Upper lobe of left lung (tissue), 6 donors: Measurements from ENCODE around the gene ST6GALNAC3. TPM values are rescaled to one million over a fixed set of nuclear protein-coding genes. Genes with fewer than 3 reads are reported as not detected.

ENCODE experiments used
- ATAC-seq, 2 donors: fragments of 200-7000 bp; cut with Tn5 transposase; one replicate each; pipeline ENCODE4 v1.9.1; 2022; ENCODE audit warnings: mild to moderate bottlenecking in 2 of 2, moderate library complexity in 2 of 2; ENCODE audit not compliant: low FRiP score in 2 of 2
- DNase-seq, 2 donors: peaks; one replicate each; pipeline ENCODE4 v3.0.0-alpha.2; 2019 to 2020
- H3K27ac ChIP-seq, 4 donors: fragments of 200-600 bp; sonication (generic); one replicate each; pipeline ENCODE4 v1.5.1; 2016 to 2019
- H3K27me3 ChIP-seq, 4 donors: fragments of 200-600 bp; sonication (generic); one replicate each; pipeline ENCODE4 v1.5.1; 2017 to 2019
- H3K36me3 ChIP-seq, 4 donors: fragments of 200-600 bp; sonication (generic); one replicate each; pipeline ENCODE4 v1.5.1; 2016 to 2019
- H3K4me1 ChIP-seq, 4 donors: fragments of 200-600 bp; sonication (generic); one replicate each; pipeline ENCODE4 v1.5.1; 2018 to 2019
- H3K4me3 ChIP-seq, 4 donors: fragments of 200-600 bp; sonication (generic); one replicate each; pipeline ENCODE4 v1.5.1; 2017 to 2019; ENCODE audit warnings: mild to moderate bottlenecking in 2 of 4, moderate library complexity in 1 of 4
- H3K9me3 ChIP-seq, 4 donors: fragments of 200-600 bp; sonication (generic); one replicate each; pipeline ENCODE4 v1.5.1; 2018 to 2019
- CTCF ChIP-seq, 6 experiments: fragments of 450-650 bp in 4 of 6; fragments of 200-600 bp in 2 of 6; sonication (generic) in 2 of 6; IDR thresholded peaks; one replicate each; pipeline ENCODE4 v1.5.1; 2016 to 2019; ENCODE audit warnings: antibody characterized with exemption in 6 of 6
- EP300 ChIP-seq, 4 donors: sonication (generic); formaldehyde crosslinking; IDR thresholded peaks; one replicate each; pipeline ENCODE4 v1.5.1; 2017; ENCODE audit warnings: antibody characterized with exemption in 4 of 4, control low read depth in 2 of 4
- POLR2A ChIP-seq, 4 donors: fragments of 450-650 bp; IDR thresholded peaks; one replicate each; pipeline ENCODE4 v1.5.1; 2016 to 2017; ENCODE audit warnings: antibody characterized with exemption in 4 of 4, mild to moderate bottlenecking in 2 of 4
- POLR2AphosphoS5 ChIP-seq, 2 donors: sonication (generic); formaldehyde crosslinking; IDR thresholded peaks; one replicate each; pipeline ENCODE4 v1.5.1; 2017; ENCODE audit warnings: antibody characterized with exemption in 2 of 2
- WGBS, 2 donors: methylation state at CpG; one replicate each; pipeline ENCODE4 v1.1.5; 2017 to 2018; 5-methylcytosine and 5-hydroxymethylcytosine counted together
- total RNA-seq, 6 donors: library from RNA; depleted of rRNA in 4 of 6; stranded (reverse); fragments of >200 nt in 4 of 6; gene quantifications; one replicate each; pipeline versions ENCODE4 v1.1.0 to v1.2.1, GENCODE V29; 2016 to 2021
- donor health status: DM: no; HTN: no; CAD: no; lungs with moderate emphysema.
- donor health status: DM: no; HTN: yes; CAD: no; lungs with severe emphysema.

The ST6GALNAC3 gene
- total RNA-seq, 6 donors from 2014 or later: 5.8 to 13.1 (median 11.3) TPM

GRCh38 chr1:76581712-76582111, 507.2 kb downstream of the ST6GALNAC3 start:
- DNase-seq: no peak
- no peak overlapping the region for H3K4me3 ChIP-seq
- no peaks in the 10 kb centered on the region for H3K4me1 ChIP-seq
- no peaks in the 10 kb centered on the region for H3K27me3 ChIP-seq
- H3K9me3 ChIP-seq: no peaks in the 10 kb centered on the region
- TF ChIP-seq POLR2A (IDR thresholded peaks at IDR 0.05) (no peak), EP300 (IDR thresholded peaks at IDR 0.05) (no peak), CTCF (IDR thresholded peaks at IDR 0.05) (no peak), POLR2AphosphoS5 (IDR thresholded peaks at IDR 0.05) (no peak)
- WGBS, 2 donors: 91 to 92% methylated on average over 2 of the region's 2 CpGs
- no peak overlapping the region for H3K27ac ChIP-seq
- no peak for ATAC-seq
- no peaks in the 10 kb centered on the region for H3K36me3 ChIP-seq

GRCh38 chr1:76583235-76583868, 508.8 kb downstream of the ST6GALNAC3 start:
- no peak for ATAC-seq
- no peaks in the 10 kb centered on the region for H3K9me3 ChIP-seq
- no peak for TF ChIP-seq POLR2AphosphoS5 (IDR thresholded peaks at IDR 0.05)
- no peak for TF ChIP-seq EP300 (IDR thresholded peaks at IDR 0.05)
- no peak for TF ChIP-seq CTCF (IDR thresholded peaks at IDR 0.05)
- TF ChIP-seq POLR2A (IDR thresholded peaks at IDR 0.05): no peak
- H3K27ac ChIP-seq: no peak overlapping the region
- no peaks in the 10 kb centered on the region for H3K36me3 ChIP-seq
- no peaks in the 10 kb centered on the region for H3K27me3 ChIP-seq
- 87 to 89% methylated on average over 3 of the region's 3 CpGs for WGBS, 2 donors
- H3K4me1 ChIP-seq: no peaks in the 10 kb centered on the region
- H3K4me3 ChIP-seq: no peak overlapping the region
- no peak for DNase-seq

- Histone ChIP-seq H3K36me3 (no peaks in the 10 kb centered on the region), H3K4me3 (no peak overlapping the region), H3K9me3 (no peaks in the 10 kb centered on the region), H3K27ac (no peak overlapping the region), H3K4me1 (no peaks in the 10 kb centered on the region), H3K27me3 (no peaks in the 10 kb centered on the region)
- TF ChIP-seq POLR2A (IDR thresholded peaks at IDR 0.05): no peak
- DNase-seq: no peak
- 95% methylated on average over 1 of the region's 1 CpG for WGBS, 2 donors
- no peak for ATAC-seq
Measured at GRCh38 chr1:76583875-76584477, 509.4 kb downstream of the ST6GALNAC3 start.

GRCh38 chr1:76585980-76586674, 511.6 kb downstream of the ST6GALNAC3 start:
- WGBS, 2 donors: 89 to 90% methylated on average over 4 of the region's 4 CpGs
- Histone ChIP-seq H3K4me1 (no peaks in the 10 kb centered on the region), H3K27me3 (no peaks in the 10 kb centered on the region), H3K36me3 (no peaks in the 10 kb centered on the region), H3K9me3 (no peaks in the 10 kb centered on the region), H3K4me3 (no peak overlapping the region), H3K27ac (no peak overlapping the region)
- DNase-seq (no peak), ATAC-seq (no peak)
- TF ChIP-seq EP300 (IDR thresholded peaks at IDR 0.05) (no peak), CTCF (IDR thresholded peaks at IDR 0.05) (no peak), POLR2A (IDR thresholded peaks at IDR 0.05) (no peak), POLR2AphosphoS5 (IDR thresholded peaks at IDR 0.05) (no peak)

- Histone ChIP-seq H3K4me3 (no peak overlapping the region), H3K36me3 (no peaks in the 10 kb centered on the region), H3K27me3 (no peaks in the 10 kb centered on the region), H3K9me3 (no peaks in the 10 kb centered on the region), H3K4me1 (no peaks in the 10 kb centered on the region), H3K27ac (no peak overlapping the region)
- DNase-seq (peak in 1 of 2 donors; percentile 11), ATAC-seq (no peak)
- TF ChIP-seq POLR2AphosphoS5 (IDR thresholded peaks at IDR 0.05) (no peak), POLR2A (IDR thresholded peaks at IDR 0.05) (no peak), EP300 (IDR thresholded peaks at IDR 0.05) (no peak), CTCF (IDR thresholded peaks at IDR 0.05) (no peak)
- WGBS, 2 donors: 87 to 93% methylated on average over 7 to 9 of the region's 9 CpGs
Measured at GRCh38 chr1:76587212-76587611, 512.7 kb downstream of the ST6GALNAC3 start.
